Measurements from ENCODE around the gene C4orf54. TPM values are rescaled to one million over a fixed set of nuclear protein-coding genes. Genes with fewer than 3 reads are reported as not detected.

Gene C4orf54
- total and polyA plus RNA-seq, 10 of the 15 experiments (the other 5 are each of a cell fraction or from before 2014, with no cell fraction given), result 0.01 TPM; not detected in 9

DNA sequence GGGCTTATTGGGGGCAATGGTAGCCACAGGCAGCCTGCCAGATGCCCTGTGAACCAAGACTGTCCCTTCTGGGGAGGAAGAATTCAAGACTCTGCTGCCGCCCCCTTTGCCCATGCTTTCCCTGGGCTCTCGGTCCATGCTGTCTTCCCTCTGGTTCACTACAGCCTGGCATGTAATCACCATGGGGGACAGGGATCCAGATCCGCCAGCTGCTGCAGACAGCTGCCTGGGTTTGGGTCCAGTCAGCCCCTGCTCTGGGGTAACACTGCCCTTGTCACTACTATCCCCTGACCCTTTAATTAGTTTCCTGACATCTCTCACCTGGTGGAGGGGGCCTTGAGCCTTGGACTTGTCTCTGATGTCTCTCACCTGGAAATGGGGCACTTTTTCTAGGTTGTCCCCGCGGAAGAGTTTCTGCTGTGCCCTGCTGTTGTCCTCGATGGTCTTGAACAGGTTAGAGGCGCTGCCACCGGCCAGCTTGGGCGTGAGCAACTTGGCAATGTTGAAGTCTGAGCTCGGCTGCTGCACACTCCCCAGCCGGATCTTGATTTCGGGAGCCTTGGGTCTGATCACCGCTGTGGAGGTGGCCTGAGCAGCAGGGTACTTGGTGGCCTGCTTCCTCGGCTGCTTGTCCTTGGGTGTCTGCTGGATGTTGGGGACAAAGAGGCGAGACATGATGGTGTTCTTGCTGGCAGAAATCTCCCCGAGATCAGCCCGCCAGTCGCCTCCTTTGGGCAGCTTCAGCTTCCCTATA lies 6.4 kb downstream of the C4orf54 start:
- Histone ChIP-seq H3K4me3 (no peak overlapping the region), H3K4me1 (ENCODE audit: control insufficient read depth, insufficient read depth, low read length) (no peaks in the 10 kb centered on the region), H3K27me3 (replicated peaks in 1 of 2; ENCODE audit: control insufficient read depth in 2 of 2, insufficient read depth in 2 of 2, low read length in 1 of 2) (no peaks in the 10 kb centered on the region), H3K79me2 (ENCODE audit: control insufficient read depth, insufficient read depth, low read length) (no peaks in the 10 kb centered on the region), H3K36me3 (ENCODE audit: control insufficient read depth in 2 of 2, insufficient read depth in 2 of 2, low read length in 1 of 2) (no peaks in the 10 kb centered on the region), H2AFZ (ENCODE audit: control insufficient read depth, low read depth, low read length) (no peak overlapping the region), H3K4me2 (ENCODE audit: control insufficient read depth, insufficient read depth) (no peak overlapping the region), H3K27ac (ENCODE audit: control insufficient read depth, insufficient read depth) (no peak overlapping the region), H3K9ac (ENCODE audit: control insufficient read depth, insufficient read depth, low read length) (no peak overlapping the region), H4K20me1 (ENCODE audit: control insufficient read depth, insufficient read depth) (no peaks in the 10 kb centered on the region), H3K9me3 (replicated peaks; ENCODE audit: control insufficient read depth, insufficient read depth, low read length) (no peaks in the 10 kb centered on the region)
- SMC1A ChIA-PET (ENCODE audit: uncharacterized antibody, unreplicated experiment), result no interaction called here
- no peak for FAIRE-seq
- in situ Hi-C loops (cut with MboI), result no loop called here
- no peak for DNase-seq (ENCODE audit: low read depth, low spot score)
- TF ChIP-seq POLR2A (IDR thresholded peaks at IDR 0.05; ENCODE audit: low read depth, low read length), result no peak
- no peak for TF ChIP-seq HDAC2 (IDR thresholded peaks at IDR 0.05)
- no peak for TF ChIP-seq KLF5 (IDR thresholded peaks at IDR 0.05; ENCODE audit: partially characterized antibody)
- TF ChIP-seq, protein P1, sequence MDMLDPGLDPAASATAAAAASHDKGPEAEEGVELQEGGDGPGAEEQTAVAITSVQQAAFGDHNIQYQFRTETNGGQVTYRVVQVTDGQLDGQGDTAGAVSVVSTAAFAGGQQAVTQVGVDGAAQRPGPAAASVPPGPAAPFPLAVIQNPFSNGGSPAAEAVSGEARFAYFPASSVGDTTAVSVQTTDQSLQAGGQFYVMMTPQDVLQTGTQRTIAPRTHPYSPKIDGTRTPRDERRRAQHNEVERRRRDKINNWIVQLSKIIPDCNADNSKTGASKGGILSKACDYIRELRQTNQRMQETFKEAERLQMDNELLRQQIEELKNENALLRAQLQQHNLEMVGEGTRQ (IDR thresholded peaks at IDR 0.05; ENCODE audit: borderline replicate concordance, low read depth, low read length), result no peak
- TF ChIP-seq, protein P2, sequence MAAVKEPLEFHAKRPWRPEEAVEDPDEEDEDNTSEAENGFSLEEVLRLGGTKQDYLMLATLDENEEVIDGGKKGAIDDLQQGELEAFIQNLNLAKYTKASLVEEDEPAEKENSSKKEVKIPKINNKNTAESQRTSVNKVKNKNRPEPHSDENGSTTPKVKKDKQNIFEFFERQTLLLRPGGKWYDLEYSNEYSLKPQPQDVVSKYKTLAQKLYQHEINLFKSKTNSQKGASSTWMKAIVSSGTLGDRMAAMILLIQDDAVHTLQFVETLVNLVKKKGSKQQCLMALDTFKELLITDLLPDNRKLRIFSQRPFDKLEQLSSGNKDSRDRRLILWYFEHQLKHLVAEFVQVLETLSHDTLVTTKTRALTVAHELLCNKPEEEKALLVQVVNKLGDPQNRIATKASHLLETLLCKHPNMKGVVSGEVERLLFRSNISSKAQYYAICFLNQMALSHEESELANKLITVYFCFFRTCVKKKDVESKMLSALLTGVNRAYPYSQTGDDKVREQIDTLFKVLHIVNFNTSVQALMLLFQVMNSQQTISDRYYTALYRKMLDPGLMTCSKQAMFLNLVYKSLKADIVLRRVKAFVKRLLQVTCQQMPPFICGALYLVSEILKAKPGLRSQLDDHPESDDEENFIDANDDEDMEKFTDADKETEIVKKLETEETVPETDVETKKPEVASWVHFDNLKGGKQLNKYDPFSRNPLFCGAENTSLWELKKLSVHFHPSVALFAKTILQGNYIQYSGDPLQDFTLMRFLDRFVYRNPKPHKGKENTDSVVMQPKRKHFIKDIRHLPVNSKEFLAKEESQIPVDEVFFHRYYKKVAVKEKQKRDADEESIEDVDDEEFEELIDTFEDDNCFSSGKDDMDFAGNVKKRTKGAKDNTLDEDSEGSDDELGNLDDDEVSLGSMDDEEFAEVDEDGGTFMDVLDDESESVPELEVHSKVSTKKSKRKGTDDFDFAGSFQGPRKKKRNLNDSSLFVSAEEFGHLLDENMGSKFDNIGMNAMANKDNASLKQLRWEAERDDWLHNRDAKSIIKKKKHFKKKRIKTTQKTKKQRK (IDR thresholded peaks at IDR 0.05; ENCODE audit: low read depth, low read length), result no peak
- TF ChIP-seq ASH2L (IDR thresholded peaks at IDR 0.05; ENCODE audit: borderline replicate concordance, low read depth), result no peak
- TF ChIP-seq CHD4 (IDR thresholded peaks at IDR 0.05), result no peak
- no peak for TF ChIP-seq YBX1 (IDR thresholded peaks at IDR 0.05)
- TF ChIP-seq POU2F2 (IDR thresholded peaks at IDR 0.05; ENCODE audit: borderline replicate concordance, low read depth, low read length), result no peak
- TF ChIP-seq TCF12 (IDR thresholded peaks at IDR 0.05; ENCODE audit: low read depth, low read length), result no peak
- TF ChIP-seq CBX3 (IDR thresholded peaks at IDR 0.05; ENCODE audit: borderline replicate concordance, low read depth), result no peak
- CTCF ChIA-PET, result no interaction called here
- intact Hi-C loops (cut with micrococcal nuclease; ENCODE audit: unreplicated experiment), result no loop called here
- RAD21 ChIA-PET (ENCODE audit: unreplicated experiment), result no interaction called here
- WGBS (ENCODE audit: insufficient coverage, insufficient replicate concordance, low lambda C conversion rate, missing lambda C conversion rate), result 44% methylated on average over 15 of the region's 18 CpGs
- BruUV-seq (replicated peaks), result no TSS peak
- ATAC-seq, result no peak
- POLR2A ChIA-PET, result no interaction called here
